ENCODE data around the gene CDH4. TPM values are rescaled to one million over a fixed set of nuclear protein-coding genes. Genes with fewer than 3 reads are reported as not detected.
"Not testable (repeated sequence)": the region's sequence is repeated elsewhere in the genome, so short reads cannot be mapped to it uniquely, and the experiment has no call there.

The CDH4 gene
- total and polyA plus RNA-seq, 2 of the 13 experiments (the other 11 are each of a cell fraction or from before 2014, with no cell fraction given): not detected

DNA sequence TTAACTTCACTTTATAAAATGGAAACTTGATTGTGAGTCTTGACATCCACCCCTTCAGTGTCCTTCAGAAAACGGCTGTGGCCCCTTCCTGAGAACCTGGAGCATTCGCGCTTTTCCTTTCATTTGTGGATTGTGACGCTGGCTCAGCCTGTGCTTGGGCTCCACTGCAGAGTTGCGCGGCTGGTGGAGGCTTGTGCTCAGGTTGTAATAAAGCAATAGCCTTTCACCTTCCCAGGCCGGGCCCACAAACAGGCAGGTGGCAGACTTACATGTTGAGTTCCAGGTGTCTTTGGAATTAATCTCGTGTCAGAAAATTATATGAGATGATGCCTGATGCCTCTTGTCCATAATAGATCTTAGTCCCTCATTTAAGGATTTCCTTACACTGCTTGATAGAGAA lies 199.9 kb downstream of the CDH4 start (continued):
- no peak for TF ChIP-seq HMGXB4 (CRISPR knock-in tag; IDR thresholded peaks at IDR 0.05; ENCODE audit: borderline replicate concordance in 1 of 2, low read depth in 1 of 2)

DNA sequence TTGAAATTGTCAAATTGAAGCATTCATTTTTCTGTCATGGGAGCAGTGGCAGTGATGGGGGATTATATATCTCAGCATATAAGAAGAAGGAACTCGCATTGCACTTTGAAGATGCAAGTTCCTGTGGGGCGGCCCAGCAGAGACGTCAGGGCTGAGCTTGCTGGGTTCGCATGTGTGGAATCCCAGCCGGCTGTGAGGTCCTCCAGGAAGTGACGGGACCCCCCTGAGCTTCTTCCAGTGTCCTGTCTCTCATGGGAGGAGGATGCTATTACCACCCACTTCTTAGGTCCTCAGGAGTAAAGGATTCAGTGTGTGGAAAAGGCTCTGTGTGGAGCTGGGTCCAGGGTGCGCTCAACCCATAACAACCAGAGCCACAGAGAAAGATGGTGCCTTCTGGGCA lies 201.2 kb downstream of the CDH4 start:
- 0 out of 5 replicates have a peak, but pooled peaks cover 1 to 3% of the 10 kb centered on the region in 2 experiments for H3K27me3 ChIP-seq (ENCODE audit: control insufficient read depth in 1 of 2, insufficient read depth in 2 of 2, low read length in 2 of 2)
- ChIA-PET POLR2A (no interaction called here), CTCF (ENCODE audit: low intra/inter-chr PET ratio, low total read pairs) (no interaction called here)
- ATAC-seq (no peak), DNase-seq (ENCODE audit: low spot score) (no peak), FAIRE-seq (no peak)
- no peak overlapping the region for H2AFZ ChIP-seq (ENCODE audit: low read length)
- peaks cover 5% of the 10 kb centered on the region; the same call in 1 of the 2 replicates for H3K9me3 ChIP-seq (ENCODE audit: low read length)
- no TSS peak for BruUV-seq (replicated peaks)
- intact Hi-C loops (cut with micrococcal nuclease; ENCODE audit: unreplicated experiment): no loop called here
- TF ChIP-seq ZNF441 (CRISPR knock-in tag; IDR thresholded peaks at IDR 0.05; ENCODE audit: borderline replicate concordance) (no peak), SMAD1 (CRISPR knock-in tag; IDR thresholded peaks at IDR 0.05; ENCODE audit: borderline replicate concordance, low read depth) (no peak), ZNF879 (CRISPR knock-in tag; IDR thresholded peaks at IDR 0.05) (no peak)
- H3K27ac ChIP-seq (ENCODE audit: extremely low read length, insufficient read depth, low read length): no peak overlapping the region
- H3K4me2 ChIP-seq (ENCODE audit: low read depth, low read length): no peak overlapping the region
- H4K20me1 ChIP-seq (ENCODE audit: insufficient read depth, low read length): no peaks in the 10 kb centered on the region
- H3K9ac ChIP-seq (ENCODE audit: insufficient read depth, low read depth, low read length): no peak overlapping the region
- in situ Hi-C loops (cut with HindIII; ENCODE audit: extremely low pct_ligation_motif_present, low pct_unique_long_range_greater_than_20kb): no loop called here
- H3K4me3 ChIP-seq (replicated peaks in 1 of 3; ENCODE audit: insufficient read depth in 1 of 3, low read depth in 2 of 3, low read length in 3 of 3): no peak overlapping the region
- no peaks in the 10 kb centered on the region for H3K36me3 ChIP-seq (replicated peaks in 1 of 2; ENCODE audit: control insufficient read depth in 1 of 2, insufficient read depth in 2 of 2, low read length in 2 of 2)
- 19% methylated on average over 7 of the region's 7 CpGs for WGBS (ENCODE audit: low lambda C conversion rate)
- H3K4me1 ChIP-seq (ENCODE audit: insufficient read depth, low read length): no peaks in the 10 kb centered on the region
- no peaks in the 10 kb centered on the region for H3K79me2 ChIP-seq (ENCODE audit: insufficient read depth, low read length)

GRCh38 chr20:61453623-61454022 lies 201.6 kb downstream of the CDH4 start:
- H3K4me1 ChIP-seq (ENCODE audit: insufficient read depth, low read length); H3K27ac ChIP-seq (ENCODE audit: extremely low read length, insufficient read depth, low read length); FAIRE-seq; H3K9me3 ChIP-seq (ENCODE audit: low read length); H3K36me3 ChIP-seq (replicated peaks in 1 of 2; ENCODE audit: control insufficient read depth in 1 of 2, insufficient read depth in 2 of 2, low read length in 2 of 2); H3K27me3 ChIP-seq (ENCODE audit: control insufficient read depth in 1 of 2, insufficient read depth in 2 of 2, low read length in 2 of 2); POLR2A ChIA-PET; CTCF ChIA-PET (ENCODE audit: low intra/inter-chr PET ratio, low total read pairs); BruUV-seq (replicated peaks); intact Hi-C loops (cut with micrococcal nuclease; ENCODE audit: unreplicated experiment); H3K4me2 ChIP-seq (ENCODE audit: low read depth, low read length); H3K4me3 ChIP-seq (replicated peaks in 1 of 3; ENCODE audit: insufficient read depth in 1 of 3, low read depth in 2 of 3, low read length in 3 of 3); H3K9ac ChIP-seq (ENCODE audit: insufficient read depth, low read depth, low read length); H3K79me2 ChIP-seq (ENCODE audit: insufficient read depth, low read length); H4K20me1 ChIP-seq (ENCODE audit: insufficient read depth, low read length); H2AFZ ChIP-seq (ENCODE audit: low read length); DNase-seq (ENCODE audit: low spot score); in situ Hi-C loops (cut with HindIII; ENCODE audit: extremely low pct_ligation_motif_present, low pct_unique_long_range_greater_than_20kb); ATAC-seq: not testable (repeated sequence)
- WGBS (ENCODE audit: low lambda C conversion rate): 37% methylated on average over 3 of the region's 3 CpGs

Data from HepG2 (cell line).